ENCODE results near the gene PROSER1. TPM values are rescaled to one million over a fixed set of nuclear protein-coding genes. Genes with fewer than 3 reads are reported as not detected.

PROSER1 gene
- total RNA-seq, 1 donor from 2014 or later: 86.6 TPM

- Mint-ChIP-seq H3K4me1 (no peaks in the 10 kb centered on the region), H3K27me3 (peaks cover 4% of the 10 kb centered on the region), H3K4me3 (no peak overlapping the region), H3K36me3 (ENCODE audit: low read depth) (no peaks in the 10 kb centered on the region), H3K27ac (no peak overlapping the region), H3K9me3 (peaks cover 6% of the 10 kb centered on the region)
- intact Hi-C loops (cut with micrococcal nuclease): no loop called here
- no peak for DNase-seq
These were observed 77.7 kb downstream of the PROSER1 start for GRCh38 chr13:38960175-38960574.

Other genes starting within 250 kb of the PROSER1 start
- not detected in 2 replicates for gene STOML3, start 47.3 kb downstream of the PROSER1 start, total RNA-seq
- gene NHLRC3, start 367 bp upstream of the PROSER1 start, total RNA-seq: 18.4 and 18.8 TPM in 2 replicates